Urothelium cell line (cell line): ENCODE results near the gene S100A6.
A peak's percentile ranks its signal among the peaks of the same experiment; 100 is the strongest.

Experiments
- DNase-seq: peaks from one replicate; pipeline ENCODE4 v3.0.0; 2011; ENCODE audit warnings: low spot score, mixed read lengths
- FAIRE-seq: peaks from 2 replicates; lab custom pipeline; 2011; peaks lifted over from hg19 to GRCh38; lab: Jason Lieb, UNC

Gene S100A6

DNA sequence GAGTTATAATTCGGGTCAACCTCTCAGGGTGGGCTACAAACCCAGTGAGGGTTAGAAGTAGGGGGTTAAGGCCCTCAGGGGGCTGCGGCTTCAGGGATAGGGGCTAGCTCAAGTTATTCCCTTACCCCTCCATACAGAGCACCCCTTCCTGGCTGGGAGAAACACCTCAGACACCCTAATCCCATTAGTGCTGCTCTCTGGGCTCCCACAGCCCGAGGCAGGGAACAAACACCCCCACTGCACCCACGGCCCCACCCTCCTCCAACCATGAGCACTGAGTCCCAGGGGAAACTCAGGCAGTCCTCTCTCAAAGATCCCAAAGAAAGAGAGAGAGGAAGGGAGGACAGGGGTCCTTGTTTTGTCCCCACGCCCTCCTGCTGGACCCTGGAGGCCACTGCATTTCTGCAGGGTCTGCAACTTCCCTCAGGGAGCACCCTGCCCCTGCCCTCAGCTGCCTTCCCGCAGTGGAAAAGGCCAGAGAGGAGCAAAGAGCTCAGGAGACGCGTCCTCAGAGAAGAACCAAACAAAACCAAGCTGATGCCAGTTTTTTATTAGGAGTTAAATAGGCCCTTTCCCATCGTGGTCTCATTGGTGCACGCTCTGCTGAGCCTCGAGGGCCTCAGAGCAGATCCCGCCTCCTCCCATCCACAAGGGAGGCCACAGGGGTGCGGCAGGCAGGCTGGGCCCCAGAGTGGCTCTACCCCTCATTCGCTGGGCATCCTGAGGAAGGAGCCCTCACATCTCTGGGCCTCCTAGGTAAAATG is 11.2 kb upstream of the S100A6 start:
- no peak for FAIRE-seq
- DNase-seq: no peak

DNA sequence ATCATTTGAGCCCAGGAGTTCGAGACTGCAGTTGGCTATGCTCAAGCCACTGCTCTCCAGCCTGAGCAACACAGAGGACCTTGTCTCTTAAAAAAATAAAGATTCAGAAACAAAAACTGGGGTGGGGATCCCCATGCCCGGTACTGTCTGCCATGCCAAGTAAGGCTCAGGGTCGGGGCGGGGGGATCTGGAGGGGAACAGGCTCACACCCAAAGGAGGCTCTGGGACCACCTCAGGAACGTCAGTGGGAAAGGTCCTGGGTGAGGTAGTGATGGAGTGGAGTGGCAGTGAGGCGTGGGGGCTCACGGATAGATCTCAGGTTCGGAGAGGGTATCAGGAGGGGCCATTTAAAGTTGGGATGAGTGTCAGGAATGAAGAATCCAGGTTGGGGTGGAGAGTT is 10.6 kb upstream of the S100A6 start:
- no peak for FAIRE-seq

DNA sequence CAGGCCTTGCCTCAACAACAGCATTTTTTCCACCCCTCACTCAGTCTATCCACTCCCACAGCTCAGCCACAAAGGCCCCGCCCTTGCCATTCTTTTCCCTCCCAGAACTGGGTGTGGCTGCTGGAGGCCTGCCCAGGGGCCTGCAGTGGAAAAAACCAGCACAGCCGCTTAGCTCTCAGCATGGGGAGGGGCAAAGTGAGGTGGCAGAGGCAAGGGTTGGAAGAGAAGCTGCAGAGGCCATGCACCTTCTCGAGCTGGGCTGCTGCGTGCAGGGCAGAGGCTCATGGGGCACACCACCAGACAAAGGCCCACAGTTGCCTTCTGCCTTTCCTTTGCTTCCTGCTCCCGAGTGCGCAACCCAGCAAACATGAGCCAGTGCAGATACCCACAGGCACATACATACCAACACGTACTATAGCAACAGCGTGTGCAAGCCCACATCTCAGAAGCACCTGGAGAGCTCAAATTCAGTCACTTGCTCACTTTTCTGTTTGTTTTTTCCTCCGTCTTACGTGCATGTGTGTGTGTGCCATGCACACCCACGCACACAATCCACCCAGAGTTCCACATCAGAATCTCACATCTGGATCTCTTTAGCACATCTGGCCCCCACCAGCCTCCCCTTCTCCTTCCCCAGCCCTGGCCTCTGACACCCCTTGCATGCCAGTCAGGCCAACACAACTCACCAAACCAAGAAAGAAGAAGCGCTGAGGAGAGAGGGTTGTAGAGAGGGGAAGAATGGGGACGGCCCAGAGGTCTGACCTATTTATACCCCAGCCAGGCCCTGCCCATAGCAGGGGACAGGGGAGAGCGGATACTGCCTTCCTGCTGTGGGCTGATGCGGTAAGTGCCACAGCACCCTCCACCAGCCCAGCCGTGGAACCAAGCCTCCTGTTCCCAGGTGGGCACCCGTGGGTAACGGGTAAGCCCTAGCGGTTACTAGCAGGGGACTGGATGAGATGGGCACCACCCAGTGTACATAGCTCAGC is 9.6 kb upstream of the S100A6 start, which contains the start of gene S100A4:
Gene S100A4, minus strand, starts transcription at position 740 of the 989 bp plus-strand sequence. CDS start 1,012 bp downstream, outside the sequence.
- DNase-seq: peak; percentile 94
- FAIRE-seq: no peak

More for the DNA sequence above, 10.6 kb upstream of the S100A6 start:
- no peak for DNase-seq

DNA sequence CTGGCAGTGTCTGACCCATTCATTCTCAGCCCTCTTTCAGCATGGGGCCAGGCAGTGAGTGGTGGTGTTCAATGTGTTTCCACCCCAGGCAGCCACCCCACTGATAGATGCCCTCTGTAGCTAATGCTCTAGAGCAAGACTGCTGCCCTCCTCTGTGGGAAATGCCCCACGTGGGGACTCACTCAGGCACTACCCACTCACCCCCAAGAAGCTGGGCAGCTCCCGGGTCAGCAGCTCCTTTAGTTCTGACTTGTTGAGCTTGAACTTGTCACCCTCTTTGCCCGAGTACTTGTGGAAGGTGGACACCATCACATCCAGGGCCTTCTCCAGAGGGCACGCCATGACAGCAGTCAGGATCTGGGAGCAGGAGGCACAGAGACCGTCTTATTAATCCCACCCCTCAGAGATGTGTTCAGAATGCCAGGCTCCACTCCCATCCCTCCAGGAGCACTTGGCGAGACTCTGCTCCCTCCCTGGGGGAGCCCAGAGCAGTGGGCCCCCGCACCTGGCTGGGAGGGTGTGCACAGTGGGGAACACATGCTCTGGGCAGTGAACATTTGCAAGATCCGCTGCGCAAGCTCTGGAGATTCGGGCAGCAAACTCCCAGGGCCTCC is 8.8 kb upstream of the S100A6 start:
- FAIRE-seq (no peak), DNase-seq (no peak)

DNA sequence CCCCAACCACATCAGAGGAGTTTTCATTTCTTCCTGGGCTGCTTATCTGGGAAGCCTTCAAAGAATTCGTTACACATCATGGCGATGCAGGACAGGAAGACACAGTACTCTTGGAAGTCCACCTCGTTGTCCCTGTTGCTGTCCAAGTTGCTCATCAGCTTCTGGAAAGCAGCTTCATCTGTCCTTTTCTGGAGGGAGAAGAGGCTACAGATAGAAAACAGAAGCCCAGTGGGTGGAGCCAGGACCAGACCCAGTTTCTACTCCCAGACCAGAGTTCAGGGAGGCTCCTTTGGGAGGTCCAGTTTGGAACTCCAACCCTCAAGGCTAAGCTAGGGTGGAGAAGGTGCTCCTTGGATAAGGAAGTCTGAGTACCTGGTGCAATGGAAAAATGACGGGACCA is 7.9 kb upstream of the S100A6 start:
- FAIRE-seq: no peak
- no peak for DNase-seq

DNA sequence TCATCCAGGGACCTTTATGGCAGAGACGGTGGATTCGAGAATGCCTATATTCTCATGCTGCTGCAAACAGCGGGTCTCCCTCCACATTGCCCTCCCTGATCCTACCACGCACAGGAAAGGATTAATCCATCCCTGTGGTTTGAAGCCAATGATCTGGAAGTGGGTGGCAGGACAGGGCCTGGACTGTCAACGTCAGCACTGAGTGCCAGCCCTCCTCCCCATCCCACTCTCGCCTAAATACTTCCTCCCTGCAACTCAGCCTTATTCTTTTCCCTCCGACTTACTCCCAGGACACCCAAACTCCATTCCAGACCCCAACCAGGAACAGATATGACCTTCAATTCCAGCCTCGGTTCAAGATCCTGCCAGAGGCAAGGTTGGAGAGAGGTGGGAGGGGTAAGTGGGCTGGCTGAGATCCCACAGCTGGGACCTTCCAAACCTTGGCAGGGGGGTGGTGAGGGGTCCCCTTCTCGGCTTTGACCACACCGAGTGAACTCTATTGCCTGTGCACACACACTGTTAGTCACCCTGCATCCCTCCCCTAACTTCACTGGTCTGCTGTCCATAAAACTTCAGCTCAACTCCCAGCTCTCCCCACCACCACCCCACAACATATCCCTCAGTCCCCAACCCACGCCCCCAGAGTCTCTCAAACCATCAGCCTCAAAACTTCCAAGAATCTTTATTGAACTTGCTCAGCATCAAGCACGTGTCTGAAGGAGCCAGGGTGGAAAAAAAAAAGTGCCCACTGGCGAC is 7.3 kb upstream of the S100A6 start:
- no peak for FAIRE-seq
- no peak for DNase-seq

DNA sequence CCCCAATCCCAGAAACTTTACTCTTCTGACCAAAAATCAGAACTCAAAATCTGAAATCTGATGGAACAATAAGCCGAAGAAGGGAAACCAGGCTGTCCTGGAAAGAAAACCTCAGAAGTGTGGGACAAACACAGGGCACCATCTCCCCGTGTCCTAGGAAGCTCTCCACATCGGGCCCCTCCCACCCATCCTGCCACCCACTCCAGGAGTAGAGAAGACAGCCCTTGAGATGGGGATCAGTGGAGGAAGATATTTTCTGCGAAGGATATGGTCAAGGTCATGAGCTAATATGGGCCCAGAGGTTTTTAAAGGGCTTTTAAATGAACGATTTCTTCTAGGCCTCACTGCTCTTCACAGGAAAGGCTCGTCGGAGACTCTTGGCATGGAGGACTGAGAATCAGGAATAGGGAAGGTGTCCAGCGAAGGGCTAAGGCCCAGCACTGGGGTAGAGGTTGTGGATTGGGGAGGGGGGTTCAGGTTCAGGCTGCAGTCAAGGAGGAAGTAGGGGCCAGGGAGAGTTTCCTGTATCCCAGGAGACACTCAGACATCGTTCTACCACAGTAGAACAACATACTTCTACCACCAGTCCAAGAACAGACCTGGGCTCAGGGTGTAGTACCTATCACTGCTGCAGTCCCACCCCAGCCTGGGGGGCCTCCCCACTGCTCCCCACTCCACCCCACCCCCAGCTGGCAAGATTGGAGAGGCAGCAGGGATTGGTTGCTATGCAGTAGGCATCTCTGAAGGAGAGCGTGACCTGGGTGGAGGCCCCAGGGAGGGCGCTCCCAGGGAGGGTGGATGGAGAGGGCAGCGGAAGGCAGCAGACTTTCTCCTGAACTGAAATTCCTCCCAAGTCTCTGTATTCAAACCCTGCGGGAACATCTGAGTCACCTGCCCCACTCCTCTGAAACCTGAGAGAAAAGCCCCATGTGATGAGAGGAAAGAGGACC is 6.1 kb upstream of the S100A6 start:
- FAIRE-seq: no peak
- DNase-seq: no peak

DNA sequence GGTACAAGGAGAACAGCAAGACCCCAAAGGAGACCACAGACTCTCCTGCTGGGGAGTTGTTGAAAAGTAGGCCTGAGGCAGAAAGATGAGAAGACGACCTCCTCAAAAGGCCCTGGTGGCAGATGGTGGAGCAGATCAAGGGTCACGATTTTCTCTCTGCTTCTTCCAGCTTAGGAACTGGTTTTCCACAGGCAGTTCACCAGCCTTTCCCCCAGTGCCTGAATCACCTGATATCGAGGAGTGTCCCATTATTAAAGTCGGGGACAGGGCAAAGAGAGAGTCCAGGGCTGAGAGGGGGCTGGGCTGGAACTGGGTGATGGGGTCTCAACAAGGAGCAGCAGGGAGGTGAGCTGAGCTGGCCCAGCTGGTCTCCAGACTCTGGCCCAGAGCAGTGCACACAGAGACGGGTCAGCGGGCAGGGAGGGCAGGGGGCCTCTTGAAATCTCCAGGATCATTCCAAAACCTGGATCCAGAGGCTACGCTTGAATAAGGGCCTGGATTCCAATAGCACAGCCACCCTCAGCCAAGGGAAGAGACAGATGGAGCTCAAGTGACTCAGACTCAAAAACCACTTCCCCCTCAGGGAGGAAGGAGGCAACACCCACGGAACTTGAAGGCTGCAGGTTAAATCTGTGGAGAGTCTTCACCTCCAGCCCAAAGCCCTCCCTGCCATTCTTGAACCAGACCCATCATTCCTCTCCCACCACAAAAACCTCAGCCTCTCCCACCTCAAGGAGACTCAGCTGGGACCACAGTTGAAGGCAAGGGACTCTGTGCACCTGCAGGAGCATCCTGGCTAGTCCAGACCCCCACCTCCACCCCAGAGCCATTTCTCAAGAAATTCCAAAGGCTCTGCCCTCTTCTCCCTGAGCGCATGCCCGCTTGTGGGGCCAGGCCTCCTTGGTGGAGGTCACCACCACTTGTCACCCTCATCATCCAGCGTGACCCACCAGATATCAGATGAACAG is 4.9 kb upstream of the S100A6 start, which contains the start of gene S100A5:
Gene S100A5, minus strand, starts transcription at position 541 of the 968 bp plus-strand sequence. CDS start 743 bp downstream, outside the sequence.
- no peak for FAIRE-seq
- peak; percentile 70 for DNase-seq

DNA sequence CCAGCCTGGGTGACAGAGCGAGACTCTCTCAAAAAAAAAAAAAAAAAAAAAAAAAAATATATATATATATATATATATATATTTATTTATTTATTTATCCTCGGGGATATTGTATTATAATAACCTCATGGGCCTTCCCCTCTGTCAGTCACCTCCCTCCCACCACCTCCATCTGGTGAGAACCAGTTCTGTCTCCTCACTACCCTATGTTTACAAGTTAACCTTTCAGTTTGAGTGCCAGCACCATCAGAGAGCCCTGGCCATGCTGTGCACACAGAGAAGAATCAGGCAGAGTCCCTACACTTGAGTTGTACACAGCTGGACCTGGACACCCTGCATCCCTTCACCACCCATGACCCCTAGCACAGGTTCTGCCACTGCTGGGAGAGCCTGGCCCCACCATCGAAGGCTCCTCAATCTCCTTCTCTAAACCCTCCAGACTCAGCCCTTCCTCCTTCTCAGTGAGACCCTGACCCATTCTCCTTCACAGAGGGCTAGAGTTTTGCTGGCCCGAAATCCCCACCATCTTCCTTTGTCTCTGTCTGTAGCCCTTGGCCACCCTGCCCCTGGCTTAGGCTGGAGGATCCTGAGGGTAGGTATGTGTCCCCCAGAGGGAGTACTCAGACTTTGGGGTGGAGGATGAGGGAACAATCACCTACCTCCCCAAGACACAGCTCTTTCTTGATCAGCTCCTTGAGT is 3.8 kb upstream of the S100A6 start:
- DNase-seq: no peak
- FAIRE-seq: no peak

DNA sequence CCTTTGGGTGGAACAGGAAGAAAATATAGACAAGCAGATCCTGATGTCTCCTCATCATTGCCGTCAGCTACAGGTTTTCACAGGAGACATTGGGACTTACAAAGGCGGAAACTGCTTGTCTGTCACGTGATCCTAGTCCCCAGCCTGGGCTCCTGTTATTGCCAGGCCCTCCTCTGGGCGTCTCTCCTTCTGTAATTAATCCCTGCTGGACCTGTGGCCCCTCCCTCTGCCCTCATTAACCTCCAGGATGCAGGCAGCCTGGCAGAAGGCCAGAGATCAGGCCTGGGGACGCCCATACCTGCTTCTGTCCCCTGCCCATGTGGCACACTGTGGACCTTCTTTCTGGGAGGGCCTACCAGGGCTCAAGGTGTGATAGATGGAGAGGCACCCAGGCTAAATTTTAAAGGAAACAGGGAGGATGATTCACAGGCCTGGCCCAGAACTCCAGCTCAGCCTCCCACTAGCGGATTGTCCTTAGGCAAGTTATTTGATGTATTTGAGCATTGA is 2.6 kb upstream of the S100A6 start:
- FAIRE-seq (no peak), DNase-seq (no peak)

DNA sequence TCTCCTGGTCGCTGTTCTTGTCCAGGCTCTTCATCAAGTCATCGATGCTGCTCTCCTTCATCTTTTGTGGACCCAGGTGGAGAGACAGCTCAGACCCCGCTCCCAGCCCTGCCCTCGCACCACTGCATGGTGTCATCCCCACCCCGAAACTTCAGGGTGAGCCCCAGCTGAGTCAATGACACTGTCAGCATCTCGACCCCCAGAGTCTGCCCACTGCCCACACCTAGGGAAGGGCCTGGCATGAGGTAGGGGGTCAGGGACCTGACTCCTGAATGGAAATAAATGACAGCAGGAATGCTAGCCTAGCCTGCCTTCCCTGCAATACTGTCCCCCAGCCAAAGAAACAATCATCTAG is 1.6 kb upstream of the S100A6 start:
- DNase-seq (no peak), FAIRE-seq (no peak)

DNA sequence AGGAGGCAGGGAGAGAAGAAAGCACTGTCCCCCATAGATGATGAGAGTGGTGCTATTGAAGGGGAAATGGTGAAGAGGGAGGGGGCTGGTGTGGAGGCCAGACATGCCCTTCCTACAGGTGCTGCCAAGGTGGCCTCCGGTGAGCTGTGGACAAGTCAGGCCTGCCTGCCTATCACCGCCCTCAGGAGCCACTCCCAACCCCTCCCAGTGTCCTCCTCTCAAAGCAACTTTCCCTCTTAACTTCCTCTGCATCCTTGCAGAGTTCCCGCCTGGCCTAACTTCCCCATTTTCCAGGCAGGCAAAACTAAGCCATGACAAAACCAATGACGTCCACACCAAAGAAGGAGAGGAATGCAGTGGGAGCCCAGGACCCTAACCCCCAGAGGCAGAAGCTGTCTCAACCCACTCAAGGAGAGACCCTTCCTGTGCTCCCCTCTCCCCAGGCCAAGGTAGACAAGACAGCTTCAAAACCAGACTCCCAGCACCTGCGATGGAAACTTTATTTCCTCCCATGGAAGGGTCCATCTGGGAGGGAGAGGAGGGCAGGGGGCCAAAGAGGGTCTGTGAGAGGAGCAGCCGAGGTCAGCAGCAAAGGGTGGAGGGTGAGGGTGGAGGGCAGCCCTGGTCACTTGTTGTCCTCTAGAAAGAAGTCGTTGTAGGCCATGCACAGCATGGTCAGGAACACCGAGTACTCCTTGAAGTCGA is 1.0 kb upstream of the S100A6 start:
- no peak for FAIRE-seq

DNA sequence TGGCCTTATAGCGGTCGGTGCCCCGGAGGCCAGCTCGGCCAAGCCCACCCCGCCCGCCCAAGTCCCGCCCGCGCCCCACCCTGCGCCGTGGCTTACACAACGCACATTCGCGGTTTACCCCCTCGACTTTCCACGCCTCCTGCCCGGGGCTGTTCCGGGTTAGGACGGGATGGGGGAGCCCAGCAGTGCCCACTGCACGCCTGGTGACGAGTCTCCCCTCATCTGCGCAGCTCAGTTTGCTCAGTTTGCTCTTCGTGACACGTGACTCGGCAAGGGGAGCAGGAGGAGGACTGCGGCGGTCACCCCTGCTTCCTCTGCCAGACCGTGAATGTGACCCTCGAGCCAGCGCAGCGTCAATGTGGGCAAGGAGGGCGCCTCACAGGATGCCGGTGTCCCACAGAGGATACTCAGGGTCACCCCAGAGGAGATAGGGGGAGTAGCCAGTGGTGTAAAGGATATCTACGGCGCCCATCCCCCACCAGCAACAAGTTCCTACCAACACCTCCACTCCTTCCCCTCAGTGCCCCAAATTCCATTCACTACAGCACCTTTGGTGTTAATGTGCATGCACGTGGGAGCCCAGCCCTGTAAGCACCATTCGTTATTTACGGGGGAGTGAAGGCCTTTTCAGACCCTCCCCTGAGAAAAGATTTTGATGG is 350 bp upstream of the S100A6 start:
- FAIRE-seq: no peak
- DNase-seq: peak; percentile 55

More for the DNA sequence above, 1.0 kb upstream of the S100A6 start:
- DNase-seq: no peak

DNA sequence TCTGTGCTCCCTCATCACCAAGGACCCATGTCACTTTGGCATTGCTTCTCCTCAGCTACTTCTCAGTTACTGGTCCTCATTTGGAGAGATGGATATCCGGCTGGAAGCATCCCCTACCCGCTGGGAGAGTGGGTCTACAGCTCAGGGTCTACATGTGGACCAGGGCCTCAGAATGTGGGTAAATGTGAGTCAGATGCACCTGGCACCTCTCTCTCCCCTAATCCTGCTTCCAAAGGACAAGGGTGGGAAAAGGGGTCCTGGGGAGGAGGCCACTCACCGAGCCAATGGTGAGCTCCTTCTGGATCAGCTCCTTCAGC is 908 bp downstream of the S100A6 start:
- FAIRE-seq: no peak
- DNase-seq: no peak

DNA sequence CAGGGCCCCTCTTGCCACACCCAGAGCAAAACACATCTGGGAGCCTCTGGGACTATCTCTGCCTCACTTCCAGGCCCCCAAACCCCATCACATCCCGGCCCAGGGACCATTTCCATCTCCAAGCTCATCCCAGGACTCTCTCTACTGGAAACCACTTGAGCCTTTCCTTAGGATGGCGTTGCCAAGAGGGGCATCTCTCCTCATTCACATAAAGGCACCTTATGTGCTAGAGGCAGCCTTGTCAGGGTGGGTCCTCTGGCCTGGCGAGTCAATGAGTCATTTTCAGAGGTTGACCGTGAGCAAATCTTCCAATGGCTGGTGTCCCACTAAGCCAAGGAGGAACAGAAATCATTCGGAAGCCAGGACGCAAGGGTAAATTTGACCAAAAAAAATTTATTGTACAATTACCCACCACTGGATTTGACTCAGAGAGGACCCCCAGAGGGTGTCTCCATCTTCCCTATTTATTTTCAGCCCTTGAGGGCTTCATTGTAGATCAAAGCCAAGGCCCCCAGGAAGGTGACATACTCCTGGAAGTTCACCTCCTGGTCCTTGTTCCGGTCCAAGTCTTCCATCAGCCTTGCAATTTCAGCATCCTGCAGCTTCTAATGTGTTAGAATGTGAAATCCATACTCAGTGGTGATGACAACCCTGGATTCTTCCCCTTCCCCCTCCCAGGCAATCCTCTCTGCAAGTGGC is 1.4 kb downstream of the S100A6 start:
- DNase-seq (no peak), FAIRE-seq (no peak)

DNA sequence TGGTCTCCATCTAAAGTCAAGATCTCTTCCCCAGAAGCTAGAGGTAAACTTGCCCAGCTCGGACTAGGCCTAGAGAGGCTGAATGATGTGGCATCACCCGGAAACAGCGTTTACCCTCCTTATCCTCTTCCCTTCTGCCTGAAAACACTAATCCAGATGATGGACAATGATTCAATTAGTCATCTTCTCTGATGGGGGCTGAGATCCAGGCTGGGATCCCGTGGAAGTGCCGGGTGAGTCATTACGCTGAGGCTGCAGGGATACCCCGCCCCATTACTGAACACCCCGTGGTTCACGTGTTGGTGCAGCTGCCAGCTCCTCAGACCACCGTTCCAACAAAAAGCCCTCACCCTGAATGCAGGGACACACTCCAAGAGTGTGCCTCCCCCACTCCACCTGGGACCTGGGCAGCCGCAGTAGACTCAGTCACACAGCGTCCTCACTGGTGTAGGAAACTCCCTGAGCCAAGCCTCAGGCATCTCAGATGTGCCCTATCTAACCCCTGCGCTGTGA is 2.0 kb downstream of the S100A6 start:
- DNase-seq (peak; percentile 88), FAIRE-seq (peak; percentile 66)
